Vagina (tissue), 2 donors: ENCODE data around the gene PEMT.

ENCODE experiments used
- POLR2A ChIP-seq, 2 donors: fragments of 450-650 bp; IDR thresholded peaks; one replicate each; pipeline ENCODE4 v1.6.1; 2017; ENCODE audit warnings: antibody characterized with exemption in 2 of 2, mild to moderate bottlenecking in 2 of 2, moderate library complexity in 2 of 2
- POLR2AphosphoS5 ChIP-seq, 2 donors: sonication (generic); formaldehyde crosslinking; IDR thresholded peaks; one replicate each; pipeline ENCODE4 v1.9.0; 2017; ENCODE audit warnings: antibody characterized with exemption in 2 of 2, mild to moderate bottlenecking in 2 of 2, low read depth in 1 of 2; ENCODE audit not compliant: insufficient read depth in 1 of 2
- TF ChIP-seq, protein P1 (sequence below), 3 experiments: fragments of 450-650 bp in 2 of 3; fragments of 200-600 bp in 1 of 3; sonication (generic) in 1 of 3; IDR thresholded peaks; one replicate each; pipeline ENCODE4 v1.5.1; 2017 to 2019; ENCODE audit warnings: antibody characterized with exemption in 3 of 3, mild to moderate bottlenecking in 2 of 3, moderate library complexity in 2 of 3

DNA sequence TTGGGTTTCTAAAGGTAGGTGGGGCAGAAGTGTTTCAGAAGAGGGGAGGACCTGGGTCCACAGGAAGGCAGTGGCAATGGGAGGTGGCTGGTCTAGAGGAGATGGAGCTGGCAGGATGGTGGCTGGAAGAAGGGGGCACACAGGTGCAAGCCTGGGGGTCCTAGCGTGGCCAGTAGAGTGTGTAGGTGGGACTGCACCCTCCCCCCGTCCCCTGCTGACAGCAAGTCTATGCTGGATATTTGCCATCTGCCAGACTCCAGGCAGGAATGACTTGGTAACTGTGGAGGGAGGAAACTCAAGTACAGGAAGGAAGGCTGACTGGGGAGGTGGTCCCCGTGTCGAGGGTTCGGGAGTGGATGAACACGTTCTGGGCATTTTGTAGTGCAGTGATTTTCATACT is 106.1 kb downstream of the PEMT start:
- TF ChIP-seq, protein P1, sequence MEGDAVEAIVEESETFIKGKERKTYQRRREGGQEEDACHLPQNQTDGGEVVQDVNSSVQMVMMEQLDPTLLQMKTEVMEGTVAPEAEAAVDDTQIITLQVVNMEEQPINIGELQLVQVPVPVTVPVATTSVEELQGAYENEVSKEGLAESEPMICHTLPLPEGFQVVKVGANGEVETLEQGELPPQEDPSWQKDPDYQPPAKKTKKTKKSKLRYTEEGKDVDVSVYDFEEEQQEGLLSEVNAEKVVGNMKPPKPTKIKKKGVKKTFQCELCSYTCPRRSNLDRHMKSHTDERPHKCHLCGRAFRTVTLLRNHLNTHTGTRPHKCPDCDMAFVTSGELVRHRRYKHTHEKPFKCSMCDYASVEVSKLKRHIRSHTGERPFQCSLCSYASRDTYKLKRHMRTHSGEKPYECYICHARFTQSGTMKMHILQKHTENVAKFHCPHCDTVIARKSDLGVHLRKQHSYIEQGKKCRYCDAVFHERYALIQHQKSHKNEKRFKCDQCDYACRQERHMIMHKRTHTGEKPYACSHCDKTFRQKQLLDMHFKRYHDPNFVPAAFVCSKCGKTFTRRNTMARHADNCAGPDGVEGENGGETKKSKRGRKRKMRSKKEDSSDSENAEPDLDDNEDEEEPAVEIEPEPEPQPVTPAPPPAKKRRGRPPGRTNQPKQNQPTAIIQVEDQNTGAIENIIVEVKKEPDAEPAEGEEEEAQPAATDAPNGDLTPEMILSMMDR (IDR thresholded peaks at IDR 0.05), result no peak
- TF ChIP-seq POLR2A (IDR thresholded peaks at IDR 0.05), result no peak
- TF ChIP-seq POLR2AphosphoS5 (IDR thresholded peaks at IDR 0.05; ENCODE audit: insufficient read depth in 1 of 2, low read depth in 1 of 2), result no peak
